MM.1S (cell line): ENCODE results near the gene ERCC8.

Source experiments
- CTCF ChIP-seq: fragments of 300-600 bp; sonication (generic); IDR thresholded peaks from 2 replicates; pipeline ENCODE4 v1.5.1; 2016; ENCODE audit warnings: antibody characterized with exemption, low read length, mixed read lengths
- EZH2 ChIP-seq: fragments of 300-600 bp; sonication (generic); optimal IDR thresholded peaks from 2 replicates; pipeline ENCODE3; 2017; ENCODE audit warnings: low read depth, mild to moderate bottlenecking, antibody characterized with exemption, low read length, mixed read lengths
- EZH2phosphoT487 ChIP-seq: fragments of 300-600 bp; sonication (generic); IDR thresholded peaks from 2 replicates; pipeline ENCODE4 v1.6.1; 2018; ENCODE audit warnings: antibody characterized with exemption, low read length

GRCh38 chr5:60945813-60946187 lies 930 bp upstream of the ERCC8 start:
- TF ChIP-seq CTCF = no peak
- no peak for TF ChIP-seq EZH2
- TF ChIP-seq EZH2phosphoT487 = no peak
